HepG2 (cell line): ENCODE measurements around the gene SERPINE2. TPM values are rescaled to one million over a fixed set of nuclear protein-coding genes. Genes with fewer than 3 reads are reported as not detected.

Source experiments
- AGO2 ChIP-seq: fragments of 200-400 bp; formaldehyde crosslinking; optimal IDR thresholded peaks from 2 replicates; pipeline ENCODE3; 2017; ENCODE audit warnings: mild to moderate bottlenecking, low read depth, low read length, moderate library complexity
- FOXK2 ChIP-seq: fragments of 450-650 bp; IDR thresholded peaks from 2 replicates; pipeline ENCODE4 v1.6.1; 2016
- FOXM1 ChIP-seq: sonication (generic); formaldehyde crosslinking; IDR thresholded peaks from 2 replicates; pipeline ENCODE4 v1.5.0; 2020; ENCODE audit warnings: missing genetic modification reagents
- GTF3A ChIP-seq: sonication (generic); formaldehyde crosslinking; conservative IDR thresholded peaks from 2 replicates; pipeline ENCODE4 v1.4.0; 2020; ENCODE audit warnings: mild to moderate bottlenecking, missing genetic modification reagents
- KDM6A ChIP-seq: IDR thresholded peaks from 2 replicates; pipeline ENCODE4 v1.6.1; 2016; ENCODE audit warnings: low read depth
- MAZ ChIP-seq, 2 experiments: sonication (generic) in 1 of 2; formaldehyde crosslinking in 1 of 2; IDR thresholded peaks; 2 replicates each; pipeline versions ENCODE4 v1.5.0 to v1.6.1; 2012 to 2020; ENCODE audit warnings: low read depth in 2 of 2, mild to moderate bottlenecking in 2 of 2, borderline replicate concordance in 1 of 2, improper control_type of control experiment in 1 of 2, low read length in 1 of 2, missing genetic modification reagents in 1 of 2, moderate library complexity in 1 of 2
- NR3C1 ChIP-seq: sonication (generic); formaldehyde crosslinking; IDR thresholded peaks from 2 replicates; pipeline ENCODE4 v1.4.0; 2020; ENCODE audit warnings: missing genetic modification reagents
- SYNCRIP ChIP-seq: fragments of 200-400 bp; formaldehyde crosslinking; IDR thresholded peaks from 2 replicates; pipeline ENCODE4 v1.6.1; 2018; ENCODE audit warnings: mild to moderate bottlenecking, low read depth, low read length; ENCODE audit not compliant: insufficient read depth
- TAF1 ChIP-seq: sonication (generic); formaldehyde crosslinking; IDR thresholded peaks from 2 replicates; pipeline ENCODE4 v1.4.0; 2020; ENCODE audit warnings: missing genetic modification reagents
- TRIM24 ChIP-seq: sonication (generic); formaldehyde crosslinking; IDR thresholded peaks from 2 replicates; pipeline ENCODE4 v1.8.0; 2022; ENCODE audit warnings: mild to moderate bottlenecking, missing genetic modification reagents
- ZNF274 ChIP-seq: sonication (generic); formaldehyde crosslinking; IDR thresholded peaks from 2 replicates; pipeline ENCODE4 v1.5.1; 2020; ENCODE audit warnings: mild to moderate bottlenecking, missing genetic modification reagents
- ZNF335 ChIP-seq: sonication (generic); formaldehyde crosslinking; IDR thresholded peaks from 2 replicates; pipeline ENCODE4 v1.4.0; 2020; ENCODE audit warnings: missing genetic modification reagents
- ZNF567 ChIP-seq: sonication (generic); formaldehyde crosslinking; IDR thresholded peaks from 2 replicates; pipeline ENCODE4 v1.8.1; 2023; ENCODE audit warnings: mild to moderate bottlenecking, missing genetic modification reagents, borderline replicate concordance
- ZNF577 ChIP-seq: sonication (generic); formaldehyde crosslinking; IDR thresholded peaks from 2 replicates; pipeline ENCODE4 v1.4.0; 2020; ENCODE audit warnings: mild to moderate bottlenecking, low read depth, missing genetic modification reagents, borderline replicate concordance
- ZNF839 ChIP-seq: sonication (generic); formaldehyde crosslinking; IDR thresholded peaks from 2 replicates; pipeline ENCODE4 v1.4.0; 2020; ENCODE audit warnings: missing genetic modification reagents, mild to moderate bottlenecking, borderline replicate concordance
- polyA plus RNA-seq, 8 experiments: library from polyadenylated mRNA; depleted of rRNA in 3 of 8; stranded (reverse) in 7 of 8; unstranded in 1 of 8; fragments of >200 nt; fragmentation: Illumina TruSeq in 4 of 8; extraction: Trizol in 4 of 8; gene quantifications; 2 replicates each; pipeline versions ENCODE4 v1.2.1 to v1.2.3, GENCODE V29; 2011 to 2016; ENCODE audit warnings: low read depth in 4 of 8, missing spikeins in 1 of 8, mixed read lengths in 1 of 8; ENCODE audit not compliant: insufficient read depth in 1 of 8
- total RNA-seq, 5 experiments: library from RNA; depleted of rRNA; stranded (reverse); fragments of >200 nt; fragmentation: Illumina TruSeq; extraction: Trizol; gene quantifications; 2 replicates each; pipeline ENCODE4 v1.2.3, GENCODE V29; 2016; ENCODE audit warnings: low read depth in 1 of 5
- TF ChIP-seq, protein P1 (sequence below): sonication (generic); formaldehyde crosslinking; IDR thresholded peaks from 2 replicates; pipeline ENCODE4 v1.4.0; 2020; ENCODE audit warnings: mild to moderate bottlenecking, missing genetic modification reagents, borderline replicate concordance
- TF ChIP-seq, protein P2 (sequence below), 2 experiments: sonication (generic) in 1 of 2; formaldehyde crosslinking in 1 of 2; IDR thresholded peaks; 2 replicates each; pipeline versions ENCODE4 v1.4.0 to v1.6.1; 2016 to 2020; ENCODE audit warnings: borderline replicate concordance in 1 of 2, low read depth in 1 of 2, mild to moderate bottlenecking in 1 of 2, missing genetic modification reagents in 1 of 2
- TF ChIP-seq, protein P3 (sequence below): IDR thresholded peaks from 2 replicates; pipeline ENCODE4 v1.6.1; 2016; ENCODE audit warnings: missing compliant biosample characterization, missing genetic modification reagents, borderline replicate concordance
- TF ChIP-seq, protein P4 (sequence below): sonication (generic); formaldehyde crosslinking; IDR thresholded peaks from 2 replicates; pipeline ENCODE4 v1.4.0; 2020; ENCODE audit warnings: mild to moderate bottlenecking, missing genetic modification reagents

The SERPINE2 gene
- total and polyA plus RNA-seq, 2 of the 13 experiments (the other 11 are each of a cell fraction or from before 2014, with no cell fraction given): 7.9 to 18.1 TPM

DNA sequence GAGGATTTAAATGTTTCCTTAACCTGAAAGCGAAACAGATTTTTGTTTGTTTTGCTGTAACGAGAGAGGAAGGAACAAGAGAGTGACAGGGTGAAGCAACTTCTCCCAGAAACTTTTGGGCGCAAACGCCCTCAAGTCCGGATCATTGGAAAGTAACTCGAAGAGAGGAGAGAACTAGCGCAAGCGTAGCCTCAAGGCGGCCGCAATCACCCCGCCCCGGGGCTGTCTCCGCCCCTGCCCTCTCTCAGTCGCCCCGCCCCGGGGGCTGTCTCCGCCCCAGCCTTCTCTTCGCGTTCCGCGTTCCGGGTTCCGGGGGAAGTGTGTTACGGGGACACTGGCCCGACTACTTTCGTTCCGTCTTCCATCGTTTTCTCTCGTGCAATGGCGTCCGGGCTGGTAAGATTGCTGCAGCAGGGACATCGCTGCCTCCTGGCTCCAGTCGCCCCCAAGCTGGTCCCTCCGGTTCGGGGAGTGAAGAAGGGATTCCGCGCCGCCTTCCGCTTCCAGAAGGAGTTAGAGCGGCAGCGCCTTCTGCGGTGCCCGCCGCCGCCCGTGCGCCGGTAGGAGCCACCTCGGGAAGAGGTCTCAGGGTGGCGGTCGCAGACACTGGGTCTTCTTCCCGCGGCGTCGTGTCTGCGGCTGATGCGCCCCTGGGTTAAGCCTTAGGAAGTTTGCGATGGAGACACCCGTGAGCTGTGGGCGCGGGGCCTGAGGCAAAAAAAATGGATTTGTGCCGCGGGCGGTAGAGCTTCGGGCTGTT lies 81.8 kb downstream of the SERPINE2 start, which contains the start of gene MRPL44 (continued):
- TF ChIP-seq, protein P1, sequence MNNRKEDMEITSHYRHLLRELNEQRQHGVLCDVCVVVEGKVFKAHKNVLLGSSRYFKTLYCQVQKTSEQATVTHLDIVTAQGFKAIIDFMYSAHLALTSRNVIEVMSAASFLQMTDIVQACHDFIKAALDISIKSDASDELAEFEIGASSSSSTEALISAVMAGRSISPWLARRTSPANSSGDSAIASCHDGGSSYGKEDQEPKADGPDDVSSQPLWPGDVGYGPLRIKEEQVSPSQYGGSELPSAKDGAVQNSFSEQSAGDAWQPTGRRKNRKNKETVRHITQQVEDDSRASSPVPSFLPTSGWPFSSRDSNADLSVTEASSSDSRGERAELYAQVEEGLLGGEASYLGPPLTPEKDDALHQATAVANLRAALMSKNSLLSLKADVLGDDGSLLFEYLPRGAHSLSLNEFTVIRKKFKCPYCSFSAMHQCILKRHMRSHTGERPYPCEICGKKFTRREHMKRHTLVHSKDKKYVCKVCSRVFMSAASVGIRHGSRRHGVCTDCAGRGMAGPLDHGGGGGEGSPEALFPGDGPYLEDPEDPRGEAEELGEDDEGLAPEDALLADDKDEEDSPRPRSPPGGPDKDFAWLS (CRISPR knock-in tag): 0 out of 2 replicates have a peak, but pooled peaks have one; percentile 84
- peak; percentile 95 for TF ChIP-seq ZNF335 (CRISPR knock-in tag)
- TF ChIP-seq TRIM24 (CRISPR knock-in tag): no peak
- peak; percentile 99 for TF ChIP-seq MAZ (IDR thresholded peaks at IDR 0.05; ENCODE audit: borderline replicate concordance, low read depth, low read length)
- TF ChIP-seq MAZ (CRISPR knock-in tag; IDR thresholded peaks at IDR 0.05; ENCODE audit: low read depth): peak; percentile 99
- TF ChIP-seq FOXM1 (CRISPR knock-in tag): no peak
- peak; percentile 95 for TF ChIP-seq ZNF839 (CRISPR knock-in tag)
- peak; percentile 82; the same call in 1 of the 2 replicates for TF ChIP-seq ZNF577 (CRISPR knock-in tag)
- TF ChIP-seq, protein P2, sequence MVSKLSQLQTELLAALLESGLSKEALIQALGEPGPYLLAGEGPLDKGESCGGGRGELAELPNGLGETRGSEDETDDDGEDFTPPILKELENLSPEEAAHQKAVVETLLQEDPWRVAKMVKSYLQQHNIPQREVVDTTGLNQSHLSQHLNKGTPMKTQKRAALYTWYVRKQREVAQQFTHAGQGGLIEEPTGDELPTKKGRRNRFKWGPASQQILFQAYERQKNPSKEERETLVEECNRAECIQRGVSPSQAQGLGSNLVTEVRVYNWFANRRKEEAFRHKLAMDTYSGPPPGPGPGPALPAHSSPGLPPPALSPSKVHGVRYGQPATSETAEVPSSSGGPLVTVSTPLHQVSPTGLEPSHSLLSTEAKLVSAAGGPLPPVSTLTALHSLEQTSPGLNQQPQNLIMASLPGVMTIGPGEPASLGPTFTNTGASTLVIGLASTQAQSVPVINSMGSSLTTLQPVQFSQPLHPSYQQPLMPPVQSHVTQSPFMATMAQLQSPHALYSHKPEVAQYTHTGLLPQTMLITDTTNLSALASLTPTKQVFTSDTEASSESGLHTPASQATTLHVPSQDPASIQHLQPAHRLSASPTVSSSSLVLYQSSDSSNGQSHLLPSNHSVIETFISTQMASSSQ (IDR thresholded peaks at IDR 0.05; ENCODE audit: low read depth): peak; percentile 69
- TF ChIP-seq, protein P2 (CRISPR knock-in tag; IDR thresholded peaks at IDR 0.05; ENCODE audit: borderline replicate concordance): peak; percentile 91
- TF ChIP-seq SYNCRIP: no peak
- TF ChIP-seq, protein P3, sequence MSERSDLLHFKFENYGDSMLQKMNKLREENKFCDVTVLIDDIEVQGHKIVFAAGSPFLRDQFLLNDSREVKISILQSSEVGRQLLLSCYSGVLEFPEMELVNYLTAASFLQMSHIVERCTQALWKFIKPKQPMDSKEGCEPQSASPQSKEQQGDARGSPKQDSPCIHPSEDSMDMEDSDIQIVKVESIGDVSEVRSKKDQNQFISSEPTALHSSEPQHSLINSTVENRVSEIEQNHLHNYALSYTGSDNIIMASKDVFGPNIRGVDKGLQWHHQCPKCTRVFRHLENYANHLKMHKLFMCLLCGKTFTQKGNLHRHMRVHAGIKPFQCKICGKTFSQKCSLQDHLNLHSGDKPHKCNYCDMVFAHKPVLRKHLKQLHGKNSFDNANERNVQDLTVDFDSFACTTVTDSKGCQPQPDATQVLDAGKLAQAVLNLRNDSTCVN (CRISPR knock-in tag): peak; percentile 93
- peak; percentile 99 for TF ChIP-seq GTF3A (CRISPR knock-in tag)
- TF ChIP-seq FOXK2: no peak
- TF ChIP-seq ZNF567 (CRISPR knock-in tag): peak; percentile 86; the same call in 1 of the 2 replicates
- TF ChIP-seq, protein P4, sequence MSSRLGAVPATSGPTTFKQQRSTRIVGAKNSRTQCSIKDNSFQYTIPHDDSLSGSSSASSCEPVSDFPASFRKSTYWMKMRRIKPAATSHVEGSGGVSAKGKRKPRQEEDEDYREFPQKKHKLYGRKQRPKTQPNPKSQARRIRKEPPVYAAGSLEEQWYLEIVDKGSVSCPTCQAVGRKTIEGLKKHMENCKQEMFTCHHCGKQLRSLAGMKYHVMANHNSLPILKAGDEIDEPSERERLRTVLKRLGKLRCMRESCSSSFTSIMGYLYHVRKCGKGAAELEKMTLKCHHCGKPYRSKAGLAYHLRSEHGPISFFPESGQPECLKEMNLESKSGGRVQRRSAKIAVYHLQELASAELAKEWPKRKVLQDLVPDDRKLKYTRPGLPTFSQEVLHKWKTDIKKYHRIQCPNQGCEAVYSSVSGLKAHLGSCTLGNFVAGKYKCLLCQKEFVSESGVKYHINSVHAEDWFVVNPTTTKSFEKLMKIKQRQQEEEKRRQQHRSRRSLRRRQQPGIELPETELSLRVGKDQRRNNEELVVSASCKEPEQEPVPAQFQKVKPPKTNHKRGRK: no peak; the same call in 1 of the 2 replicates
- TF ChIP-seq TAF1 (CRISPR knock-in tag): peak; percentile 99
- no peak for TF ChIP-seq NR3C1 (CRISPR knock-in tag)
- TF ChIP-seq KDM6A: 0 out of 2 replicates have a peak, but pooled peaks have one; percentile 34
- TF ChIP-seq AGO2: peak; percentile 89
- peak; percentile 98 for TF ChIP-seq ZNF274 (CRISPR knock-in tag)
